Glutamatergic neuron (in vitro differentiated cells): Measurements from ENCODE around the gene AFG3L2. TPM values are rescaled to one million over a fixed set of nuclear protein-coding genes. Genes with fewer than 3 reads are reported as not detected.
"Not testable (repeated sequence)": the region's sequence is repeated elsewhere in the genome, so short reads cannot be mapped to it uniquely, and the experiment has no call there.

Experiments
- DNase-seq: peaks from one replicate; pipeline ENCODE4 v3.0.0; 2022
- H3K27ac Mint-ChIP-seq: one replicate; pipeline ENCODE4 v1.8.0; 2020; ENCODE audit warnings: mild to moderate bottlenecking, mixed read lengths, inconsistent platforms; ENCODE audit not compliant: unreplicated experiment
- H3K27me3 Mint-ChIP-seq: one replicate; pipeline ENCODE4 v1.8.0; 2020; ENCODE audit warnings: mild to moderate bottlenecking, moderate library complexity, mixed read lengths, inconsistent platforms; ENCODE audit not compliant: unreplicated experiment
- H3K36me3 Mint-ChIP-seq: one replicate; pipeline ENCODE4 v1.8.0; 2020; ENCODE audit warnings: mild to moderate bottlenecking, mixed read lengths, inconsistent platforms; ENCODE audit not compliant: unreplicated experiment
- H3K4me1 Mint-ChIP-seq: one replicate; pipeline ENCODE4 v1.8.0; 2020; ENCODE audit warnings: mild to moderate bottlenecking, low read depth, mixed read lengths, inconsistent platforms; ENCODE audit not compliant: unreplicated experiment
- H3K4me3 Mint-ChIP-seq: one replicate; pipeline ENCODE4 v1.8.0; 2020; ENCODE audit warnings: mild to moderate bottlenecking, mixed read lengths, inconsistent platforms; ENCODE audit not compliant: unreplicated experiment
- H3K9me3 Mint-ChIP-seq: one replicate; pipeline ENCODE4 v1.8.0; 2020; ENCODE audit warnings: mild to moderate bottlenecking, moderate library complexity, mixed read lengths, inconsistent platforms; ENCODE audit not compliant: unreplicated experiment
- total RNA-seq: library from RNA; stranded (reverse); fragmentation: NEBNext Ultra II Directional; extraction: Animal tissue kit (Norgen Biotek cat#: 25700); gene quantifications from one replicate; pipeline ENCODE4 v1.2.1, GENCODE V29; 2021; ENCODE audit not compliant: unreplicated experiment
- TF ChIP-seq, protein P1 (sequence below): fragments of 200-600 bp; sonication (generic); IDR thresholded peaks from one replicate; pipeline ENCODE4 v1.5.0; 2021; ENCODE audit not compliant: partially characterized antibody, unreplicated experiment

AFG3L2 gene
- total RNA-seq, 1 donor from 2014 or later, result 46.7 TPM

DNA sequence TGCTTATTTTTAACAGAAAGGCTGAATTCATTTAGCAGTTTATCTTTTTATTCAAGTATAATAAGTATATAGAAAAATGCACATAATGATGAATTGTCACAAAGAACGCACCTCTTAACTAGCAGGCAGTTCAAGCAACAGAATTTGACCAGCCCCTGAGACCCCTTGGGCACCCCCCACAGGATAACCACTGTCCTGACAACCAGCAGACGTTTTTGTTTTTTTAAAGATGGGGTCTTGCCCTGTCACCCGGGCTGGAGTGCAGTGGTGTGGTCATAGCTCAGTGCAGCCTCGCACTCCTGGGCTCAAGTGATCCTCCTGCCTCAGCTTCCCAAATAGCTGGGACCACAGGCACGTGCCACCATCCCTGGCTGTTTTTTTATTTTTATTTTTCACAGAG is 44.7 kb upstream of the AFG3L2 start:
- TF ChIP-seq, protein P1, sequence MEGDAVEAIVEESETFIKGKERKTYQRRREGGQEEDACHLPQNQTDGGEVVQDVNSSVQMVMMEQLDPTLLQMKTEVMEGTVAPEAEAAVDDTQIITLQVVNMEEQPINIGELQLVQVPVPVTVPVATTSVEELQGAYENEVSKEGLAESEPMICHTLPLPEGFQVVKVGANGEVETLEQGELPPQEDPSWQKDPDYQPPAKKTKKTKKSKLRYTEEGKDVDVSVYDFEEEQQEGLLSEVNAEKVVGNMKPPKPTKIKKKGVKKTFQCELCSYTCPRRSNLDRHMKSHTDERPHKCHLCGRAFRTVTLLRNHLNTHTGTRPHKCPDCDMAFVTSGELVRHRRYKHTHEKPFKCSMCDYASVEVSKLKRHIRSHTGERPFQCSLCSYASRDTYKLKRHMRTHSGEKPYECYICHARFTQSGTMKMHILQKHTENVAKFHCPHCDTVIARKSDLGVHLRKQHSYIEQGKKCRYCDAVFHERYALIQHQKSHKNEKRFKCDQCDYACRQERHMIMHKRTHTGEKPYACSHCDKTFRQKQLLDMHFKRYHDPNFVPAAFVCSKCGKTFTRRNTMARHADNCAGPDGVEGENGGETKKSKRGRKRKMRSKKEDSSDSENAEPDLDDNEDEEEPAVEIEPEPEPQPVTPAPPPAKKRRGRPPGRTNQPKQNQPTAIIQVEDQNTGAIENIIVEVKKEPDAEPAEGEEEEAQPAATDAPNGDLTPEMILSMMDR, result no peak
- no peak for DNase-seq
- H3K27me3 Mint-ChIP-seq, result peaks cover 5% of the 10 kb centered on the region
- H3K36me3 Mint-ChIP-seq, result no peaks in the 10 kb centered on the region
- H3K4me1 Mint-ChIP-seq, result peaks cover 7% of the 10 kb centered on the region
- peak overlapping the region; percentile 77 for H3K27ac Mint-ChIP-seq
- no peak overlapping the region for H3K4me3 Mint-ChIP-seq
- peaks cover 2% of the 10 kb centered on the region for H3K9me3 Mint-ChIP-seq

DNA sequence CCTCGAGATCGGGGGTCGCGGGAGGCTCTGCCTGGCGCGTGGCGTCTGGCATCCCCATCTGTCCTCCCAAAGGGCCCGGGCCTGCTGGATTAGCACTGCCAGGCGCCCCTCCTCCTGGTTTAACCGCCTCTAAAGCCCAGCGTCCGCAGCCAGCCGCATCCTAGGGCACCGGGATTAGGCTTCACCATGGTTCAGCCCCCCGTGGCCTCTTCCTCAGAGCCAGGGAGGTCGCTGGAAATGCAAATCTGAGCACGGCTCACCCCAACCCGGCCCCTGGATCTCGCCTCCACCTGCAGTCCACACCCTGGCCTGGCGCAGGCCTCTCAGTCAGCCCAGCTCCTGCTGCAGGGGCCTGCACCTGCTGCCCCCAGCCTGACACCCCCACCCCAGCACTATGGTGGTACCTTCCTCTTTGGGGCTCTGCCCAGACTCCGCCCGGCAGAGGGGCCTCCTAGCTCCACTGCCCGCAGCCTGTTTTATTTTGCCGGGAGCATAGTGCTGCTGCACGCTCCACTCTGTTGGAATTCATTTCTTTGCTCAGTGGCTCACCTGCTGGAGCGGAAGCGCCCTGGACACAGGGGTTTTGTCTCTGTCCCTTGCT is 43.9 kb upstream of the AFG3L2 start:
- Mint-ChIP-seq H3K27ac (peak overlapping the region; percentile 77), H3K4me3 (peak overlapping the region; percentile 79)
- DNase-seq, result peak; percentile 77

DNA sequence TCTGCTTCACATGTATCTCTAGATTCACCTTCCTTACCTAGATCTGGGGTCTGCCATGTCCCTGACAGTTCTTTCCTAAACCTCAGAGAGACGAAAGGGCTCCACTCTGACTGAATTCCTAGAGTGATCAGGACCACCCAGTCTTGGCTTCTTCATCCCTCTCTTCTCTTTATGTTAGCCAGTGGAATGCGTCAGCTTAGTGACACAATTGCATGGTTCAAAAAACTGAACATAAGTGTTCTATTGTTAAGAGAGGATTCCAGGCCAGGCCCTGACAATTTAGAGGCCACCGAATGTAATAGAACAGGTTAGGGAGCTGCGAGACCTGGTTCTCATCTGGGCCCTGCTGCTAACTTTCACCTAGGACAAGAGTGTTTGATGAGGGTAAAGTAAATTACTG is 40.7 kb upstream of the AFG3L2 start:
- peaks cover 4% of the 10 kb centered on the region for H3K9me3 Mint-ChIP-seq
- TF ChIP-seq, protein P1, result no peak
- peaks cover 16% of the 10 kb centered on the region for H3K4me1 Mint-ChIP-seq
- no peaks in the 10 kb centered on the region for H3K36me3 Mint-ChIP-seq
- H3K27me3 Mint-ChIP-seq, result peaks cover 9% of the 10 kb centered on the region
- H3K27ac Mint-ChIP-seq, result no peak overlapping the region
- no peak for DNase-seq
- H3K4me3 Mint-ChIP-seq, result no peak overlapping the region

More for the DNA sequence above, 43.9 kb upstream of the AFG3L2 start:
- Mint-ChIP-seq H3K4me1 (peaks cover 10% of the 10 kb centered on the region), H3K9me3 (peaks cover 2% of the 10 kb centered on the region), H3K27me3 (peaks cover 5% of the 10 kb centered on the region), H3K36me3 (no peaks in the 10 kb centered on the region)
- TF ChIP-seq, protein P1, result no peak

DNA sequence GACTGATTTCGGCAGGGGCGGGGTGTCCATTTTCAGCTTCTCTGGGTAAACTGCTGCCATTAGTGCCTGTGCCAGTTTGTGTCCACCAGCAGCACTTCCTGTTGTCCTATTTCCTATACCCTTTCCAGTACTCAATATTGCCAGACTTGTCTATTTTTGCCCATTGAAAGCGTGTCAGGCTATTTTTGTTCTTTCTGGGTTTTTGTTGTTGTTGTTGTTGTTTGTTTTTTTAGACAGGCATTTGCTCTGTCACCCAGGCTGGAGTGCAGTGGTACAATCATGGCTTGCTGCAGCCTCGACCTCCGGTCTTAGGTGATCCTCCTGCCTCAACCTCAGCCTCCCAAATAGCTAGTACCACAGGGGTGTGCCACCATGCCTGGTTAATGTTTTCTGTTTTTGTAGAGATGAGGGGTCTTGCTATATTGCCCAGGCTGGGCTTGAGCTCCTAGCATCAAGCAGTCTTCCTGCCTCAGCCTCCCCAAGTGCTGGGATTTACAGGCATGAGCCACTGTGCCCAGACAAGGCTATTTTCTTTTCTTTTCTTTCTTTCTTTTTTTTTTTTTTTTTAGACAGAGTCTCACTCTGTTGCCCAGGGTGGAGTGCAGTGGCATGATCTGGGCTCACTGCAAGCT is 39.2 kb upstream of the AFG3L2 start:
- Mint-ChIP-seq H3K9me3 (peaks cover 4% of the 10 kb centered on the region), H3K27me3 (peaks cover 7% of the 10 kb centered on the region), H3K4me1 (peaks cover 11% of the 10 kb centered on the region), H3K27ac (no peak overlapping the region), H3K4me3 (no peak overlapping the region), H3K36me3 (no peaks in the 10 kb centered on the region)
- TF ChIP-seq, protein P1, result no peak
- no peak for DNase-seq

DNA sequence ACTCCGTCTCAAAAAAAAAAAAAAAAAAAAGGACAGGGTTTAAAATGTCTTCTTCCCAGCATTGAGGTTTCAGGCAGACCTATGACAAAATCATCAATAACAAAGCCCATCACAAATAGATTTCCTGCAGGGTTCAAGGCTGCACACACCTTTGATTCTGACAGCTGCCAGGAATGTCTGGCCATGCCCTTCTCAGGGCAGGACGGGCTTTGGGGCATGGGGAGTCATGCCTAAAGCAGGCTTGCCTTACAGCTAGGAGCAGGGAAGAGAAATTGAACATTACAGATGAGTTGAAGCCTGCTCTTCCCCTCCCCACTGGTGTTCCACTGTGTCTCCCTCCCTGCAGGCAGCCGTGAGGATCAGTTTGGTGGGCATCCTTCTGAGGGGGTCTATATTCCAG is 34.4 kb upstream of the AFG3L2 start:
- Mint-ChIP-seq H3K4me1 (peaks cover 14% of the 10 kb centered on the region), H3K9me3 (peaks cover 6% of the 10 kb centered on the region), H3K36me3 (no peaks in the 10 kb centered on the region), H3K27me3 (peaks cover 13% of the 10 kb centered on the region), H3K4me3 (no peak overlapping the region), H3K27ac (no peak overlapping the region)
- TF ChIP-seq, protein P1, result no peak
- no peak for DNase-seq

DNA sequence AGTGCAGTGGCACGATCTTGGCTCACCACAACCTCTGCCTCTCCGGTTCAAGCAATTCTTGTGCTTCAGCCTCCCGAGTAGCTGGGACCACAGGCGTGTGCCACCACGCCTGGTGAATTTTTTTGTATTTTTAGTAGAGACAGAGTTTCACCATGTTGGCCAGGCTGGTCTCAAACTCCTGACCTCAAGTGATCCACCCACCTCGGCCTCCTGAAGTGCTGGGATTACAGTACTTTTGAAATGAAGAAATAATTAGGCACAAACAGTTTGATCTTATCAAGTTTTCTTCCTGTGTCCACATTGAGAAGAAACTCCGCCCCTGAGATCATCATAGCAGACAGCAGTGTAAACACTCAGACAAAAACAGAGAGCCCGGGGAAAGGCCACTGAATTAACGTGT is 33.7 kb upstream of the AFG3L2 start:
- H3K4me1 Mint-ChIP-seq, H3K4me3 Mint-ChIP-seq, DNase-seq, H3K36me3 Mint-ChIP-seq, H3K9me3 Mint-ChIP-seq, H3K27ac Mint-ChIP-seq: not testable (repeated sequence)
- H3K27me3 Mint-ChIP-seq, result peaks cover 13% of the 10 kb centered on the region
